ENCODE measurements around the gene KANSL1.

DNA sequence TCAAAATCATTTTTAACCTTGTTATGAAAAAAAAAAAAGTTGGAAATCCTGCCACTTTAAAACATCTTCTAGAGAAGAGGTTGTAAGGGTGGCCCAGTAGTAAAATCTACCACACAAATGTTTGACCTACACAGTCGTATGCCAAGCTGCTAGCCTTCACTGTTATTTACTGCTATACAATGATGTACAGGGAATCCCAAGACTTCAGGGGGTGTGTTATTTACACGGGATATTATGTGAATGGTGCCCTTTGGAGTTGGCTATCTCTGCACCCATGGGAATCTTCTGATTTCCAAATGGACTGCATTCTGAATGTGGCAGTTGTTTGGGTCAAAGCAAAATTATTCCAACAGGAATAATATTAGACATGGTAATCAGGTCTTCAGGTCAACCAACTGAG lies 148.2 kb downstream of the KANSL1 start:
- no peak for TF ChIP-seq POLR2A (IDR thresholded peaks at IDR 0.05)
- TF ChIP-seq, protein P1, sequence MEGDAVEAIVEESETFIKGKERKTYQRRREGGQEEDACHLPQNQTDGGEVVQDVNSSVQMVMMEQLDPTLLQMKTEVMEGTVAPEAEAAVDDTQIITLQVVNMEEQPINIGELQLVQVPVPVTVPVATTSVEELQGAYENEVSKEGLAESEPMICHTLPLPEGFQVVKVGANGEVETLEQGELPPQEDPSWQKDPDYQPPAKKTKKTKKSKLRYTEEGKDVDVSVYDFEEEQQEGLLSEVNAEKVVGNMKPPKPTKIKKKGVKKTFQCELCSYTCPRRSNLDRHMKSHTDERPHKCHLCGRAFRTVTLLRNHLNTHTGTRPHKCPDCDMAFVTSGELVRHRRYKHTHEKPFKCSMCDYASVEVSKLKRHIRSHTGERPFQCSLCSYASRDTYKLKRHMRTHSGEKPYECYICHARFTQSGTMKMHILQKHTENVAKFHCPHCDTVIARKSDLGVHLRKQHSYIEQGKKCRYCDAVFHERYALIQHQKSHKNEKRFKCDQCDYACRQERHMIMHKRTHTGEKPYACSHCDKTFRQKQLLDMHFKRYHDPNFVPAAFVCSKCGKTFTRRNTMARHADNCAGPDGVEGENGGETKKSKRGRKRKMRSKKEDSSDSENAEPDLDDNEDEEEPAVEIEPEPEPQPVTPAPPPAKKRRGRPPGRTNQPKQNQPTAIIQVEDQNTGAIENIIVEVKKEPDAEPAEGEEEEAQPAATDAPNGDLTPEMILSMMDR (IDR thresholded peaks at IDR 0.05), result no peak
